Rectal smooth muscle tissue (tissue), 1 donor: Measurements from ENCODE around the gene GRIN2C.

ENCODE experiments used
- H3K27ac ChIP-seq: one replicate; pipeline ENCODE4 v1.7.0; 2013; ENCODE audit warnings: low read depth, low read length, inconsistent platforms
- H3K27me3 ChIP-seq: one replicate; pipeline ENCODE4 v1.7.0; 2013; ENCODE audit warnings: low read length; ENCODE audit not compliant: control insufficient read depth, insufficient read depth
- H3K36me3 ChIP-seq: one replicate; pipeline ENCODE4 v1.7.0; 2013; ENCODE audit warnings: low read length; ENCODE audit not compliant: control insufficient read depth, insufficient read depth
- H3K4me1 ChIP-seq: one replicate; pipeline ENCODE4 v1.7.0; 2013; ENCODE audit warnings: low read length; ENCODE audit not compliant: control insufficient read depth, insufficient read depth
- H3K4me3 ChIP-seq: one replicate; pipeline ENCODE4 v1.7.0; 2013; ENCODE audit warnings: low read length
- H3K9ac ChIP-seq: one replicate; pipeline ENCODE4 v1.7.0; 2013; ENCODE audit warnings: low read length

GRIN2C gene

DNA sequence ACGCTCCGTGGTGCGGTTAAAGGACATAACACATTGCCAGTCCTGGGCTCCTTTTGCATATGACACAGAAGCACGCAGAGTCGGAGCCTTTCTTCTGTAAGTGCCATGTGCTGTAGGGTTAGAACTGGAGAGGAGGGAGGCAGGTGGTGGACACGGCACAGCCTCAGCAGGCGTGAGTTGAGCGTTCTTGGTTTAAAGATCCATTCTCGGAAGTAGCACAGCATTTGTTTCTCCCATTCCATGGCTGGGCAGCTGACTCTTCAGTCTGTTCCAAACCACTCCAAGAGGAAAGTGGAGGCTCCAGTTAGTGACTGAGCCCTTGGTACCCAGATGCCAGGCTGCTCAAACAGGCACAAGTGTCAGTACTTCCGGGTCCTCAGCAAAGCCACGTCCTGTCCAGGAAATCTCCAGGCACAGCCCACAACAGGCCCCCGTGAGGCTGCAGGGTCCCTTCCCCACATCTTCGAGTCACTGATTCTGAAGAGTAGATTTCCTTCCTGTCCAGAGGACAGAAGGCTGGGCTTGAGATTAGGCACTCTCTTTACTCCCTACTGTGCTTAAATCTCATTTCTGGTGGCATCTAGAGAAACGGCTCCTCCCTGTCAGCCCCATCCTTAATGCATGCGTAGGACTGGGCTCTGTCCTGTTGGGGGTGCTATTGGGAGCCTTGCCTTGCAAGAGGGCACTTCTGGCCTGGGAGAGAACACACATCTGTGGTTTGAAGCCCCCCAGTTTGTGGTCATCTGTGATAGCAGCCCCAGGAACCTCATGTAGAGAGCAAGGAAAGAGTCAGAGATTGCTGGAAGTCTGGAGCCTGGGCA, 43.9 kb downstream of the GRIN2C start:
- Histone ChIP-seq H3K4me3 (no peak overlapping the region), H3K9ac (no peak overlapping the region), H3K27me3 (no peaks in the 10 kb centered on the region), H3K4me1 (peaks cover 3% of the 10 kb centered on the region), H3K36me3 (no peaks in the 10 kb centered on the region), H3K27ac (no peak overlapping the region)

DNA sequence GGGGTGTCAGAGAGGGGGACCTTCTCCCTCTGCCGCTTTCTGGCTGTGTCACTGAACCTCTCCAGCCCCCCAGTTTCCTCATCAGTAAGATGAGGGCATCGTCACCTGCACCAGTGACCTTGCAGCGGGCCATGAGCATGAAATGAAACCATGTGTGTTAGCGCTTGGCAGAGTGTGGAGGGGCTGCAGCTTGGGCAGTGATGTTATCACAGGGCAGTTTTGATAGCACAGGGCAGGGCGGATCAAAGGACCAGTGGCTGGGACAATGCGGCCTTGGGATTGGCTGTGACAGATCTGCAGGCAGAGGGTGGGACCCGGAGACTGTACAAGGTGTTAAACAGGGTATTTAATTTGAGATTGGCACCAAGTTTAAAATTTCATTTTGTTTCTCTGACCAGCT, 44.6 kb downstream of the GRIN2C start:
- Histone ChIP-seq H3K36me3 (no peaks in the 10 kb centered on the region), H3K27me3 (no peaks in the 10 kb centered on the region), H3K4me1 (peaks cover 3% of the 10 kb centered on the region), H3K27ac (no peak overlapping the region), H3K4me3 (no peak overlapping the region), H3K9ac (no peak overlapping the region)

DNA sequence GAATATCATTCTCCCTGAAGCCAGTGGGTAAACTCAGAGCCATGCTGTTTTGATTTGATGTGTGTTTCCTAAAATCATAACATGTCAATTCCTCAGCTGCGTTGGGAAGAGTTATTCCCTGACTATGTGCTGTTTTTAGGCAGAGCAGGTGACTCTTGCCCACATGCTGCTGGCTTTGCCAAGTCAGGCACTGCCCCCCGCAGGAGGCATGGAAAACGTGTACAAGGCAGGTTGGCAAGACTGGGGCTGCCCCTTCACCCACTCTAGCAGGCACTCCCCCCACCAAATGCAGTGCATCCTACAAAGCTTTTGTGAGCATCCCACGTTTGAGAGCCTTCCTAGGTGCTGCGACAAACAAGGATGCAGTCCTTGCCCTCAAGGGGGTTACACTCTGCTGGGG, 45.2 kb downstream of the GRIN2C start:
- Histone ChIP-seq H3K27ac (no peak overlapping the region), H3K4me3 (no peak overlapping the region), H3K36me3 (no peaks in the 10 kb centered on the region), H3K4me1 (peaks cover 3% of the 10 kb centered on the region), H3K9ac (no peak overlapping the region), H3K27me3 (no peaks in the 10 kb centered on the region)

DNA sequence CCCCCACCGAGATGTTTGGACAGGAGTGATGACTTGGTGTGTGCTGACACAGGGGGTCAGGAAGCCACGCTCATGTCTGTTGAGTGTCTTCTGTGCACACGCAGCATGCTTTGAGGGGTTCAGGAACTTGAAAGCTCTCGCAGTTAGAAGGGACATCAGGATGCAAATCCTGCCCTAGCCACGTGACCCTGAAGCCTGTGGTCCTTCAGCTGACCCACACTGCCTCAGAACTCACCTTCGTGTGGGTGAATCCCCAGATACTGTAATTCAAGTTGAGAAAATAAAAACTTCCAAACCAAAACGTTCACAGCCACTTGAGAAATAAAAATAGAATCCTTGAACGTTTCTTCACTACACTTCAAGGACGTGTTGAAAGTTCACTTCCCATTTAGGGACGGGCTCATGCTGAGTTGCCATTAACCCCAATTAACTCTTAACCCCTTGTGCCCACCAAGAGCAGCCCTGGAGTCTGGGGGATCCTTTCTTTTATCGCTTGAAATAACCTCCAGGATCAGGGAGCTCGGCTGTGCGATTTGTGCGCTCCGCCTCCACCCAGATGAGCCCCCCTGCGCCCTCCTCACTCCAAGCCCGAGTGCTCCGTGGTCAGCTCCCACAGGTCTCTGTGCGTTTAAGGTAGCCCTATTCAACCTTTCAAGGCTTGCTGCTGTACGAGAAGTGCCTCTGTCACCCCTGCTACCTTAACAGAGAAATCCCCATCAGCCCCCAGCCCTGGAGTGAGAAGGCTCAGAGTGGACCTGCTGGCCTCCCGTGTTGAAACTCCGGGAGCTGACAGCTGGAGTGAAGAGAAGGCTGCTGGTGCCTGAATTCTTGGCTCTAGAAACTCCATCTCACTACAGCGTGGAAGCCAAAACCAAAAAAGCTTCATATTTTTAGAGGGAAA, 47.3 kb downstream of the GRIN2C start:
- peaks cover 3% of the 10 kb centered on the region for H3K4me1 ChIP-seq
- no peaks in the 10 kb centered on the region for H3K27me3 ChIP-seq
- no peak overlapping the region for H3K27ac ChIP-seq
- H3K4me3 ChIP-seq = no peak overlapping the region
- H3K36me3 ChIP-seq = no peaks in the 10 kb centered on the region
- H3K9ac ChIP-seq = no peak overlapping the region

GRCh38 chr17:74810699-74811485, 48.8 kb downstream of the GRIN2C start:
- Histone ChIP-seq H3K9ac (no peak overlapping the region), H3K4me1 (peaks cover 3% of the 10 kb centered on the region), H3K4me3 (no peak overlapping the region), H3K27ac (no peak overlapping the region), H3K36me3 (no peaks in the 10 kb centered on the region), H3K27me3 (no peaks in the 10 kb centered on the region)

- H3K36me3 ChIP-seq = no peaks in the 10 kb centered on the region
- H3K9ac ChIP-seq = no peak overlapping the region
- no peaks in the 10 kb centered on the region for H3K27me3 ChIP-seq
- H3K4me3 ChIP-seq = no peak overlapping the region
- peaks cover 7% of the 10 kb centered on the region for H3K4me1 ChIP-seq
- no peak overlapping the region for H3K27ac ChIP-seq
These were observed 50.8 kb downstream of the GRIN2C start for GRCh38 chr17:74808714-74809430.

DNA sequence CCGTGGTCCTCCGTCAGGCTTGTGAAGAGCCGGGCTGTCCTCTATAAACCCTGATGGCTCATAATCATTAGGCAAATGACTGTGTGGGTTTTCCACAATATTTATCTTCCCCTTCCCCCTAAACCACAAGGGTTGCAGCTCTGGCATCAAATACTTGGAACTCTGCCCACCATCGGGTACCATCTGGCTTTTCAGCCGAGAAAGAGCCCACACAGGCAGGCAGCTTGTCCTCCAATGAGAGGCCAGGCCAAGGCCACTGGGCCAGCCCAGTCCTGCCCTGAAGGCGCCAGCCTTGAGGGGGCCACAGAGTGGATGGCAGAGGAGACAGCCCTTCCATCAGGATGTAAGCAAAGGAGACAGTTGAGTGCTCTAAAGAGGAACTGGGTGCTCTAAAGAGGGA, 51.8 kb downstream of the GRIN2C start:
- H3K27ac ChIP-seq = no peak overlapping the region
- no peak overlapping the region for H3K4me3 ChIP-seq
- peaks cover 7% of the 10 kb centered on the region for H3K4me1 ChIP-seq
- no peak overlapping the region for H3K9ac ChIP-seq
- no peaks in the 10 kb centered on the region for H3K36me3 ChIP-seq
- no peaks in the 10 kb centered on the region for H3K27me3 ChIP-seq

DNA sequence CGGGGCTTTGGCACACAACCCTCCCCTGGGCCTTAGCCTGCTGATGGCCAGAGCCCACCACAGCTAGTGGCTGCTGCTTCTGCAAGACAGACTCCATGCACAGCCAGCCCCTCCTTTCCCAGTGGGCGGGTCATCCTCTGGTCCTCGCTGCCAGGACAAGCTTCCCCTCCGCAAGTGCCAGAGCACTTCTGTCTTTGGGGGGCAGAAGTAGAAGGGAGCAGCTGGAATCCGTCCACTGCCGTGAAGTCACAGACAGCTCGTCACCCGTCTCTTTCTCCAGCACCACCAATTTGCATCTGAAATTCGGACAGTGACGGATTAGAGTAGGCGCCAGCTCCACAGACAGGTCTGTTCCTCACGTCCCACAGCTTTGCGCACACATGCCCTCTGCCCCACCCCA, 52.2 kb downstream of the GRIN2C start:
- Histone ChIP-seq H3K4me1 (peaks cover 5% of the 10 kb centered on the region), H3K27me3 (no peaks in the 10 kb centered on the region), H3K9ac (no peak overlapping the region), H3K27ac (no peak overlapping the region), H3K4me3 (no peak overlapping the region), H3K36me3 (no peaks in the 10 kb centered on the region)

DNA sequence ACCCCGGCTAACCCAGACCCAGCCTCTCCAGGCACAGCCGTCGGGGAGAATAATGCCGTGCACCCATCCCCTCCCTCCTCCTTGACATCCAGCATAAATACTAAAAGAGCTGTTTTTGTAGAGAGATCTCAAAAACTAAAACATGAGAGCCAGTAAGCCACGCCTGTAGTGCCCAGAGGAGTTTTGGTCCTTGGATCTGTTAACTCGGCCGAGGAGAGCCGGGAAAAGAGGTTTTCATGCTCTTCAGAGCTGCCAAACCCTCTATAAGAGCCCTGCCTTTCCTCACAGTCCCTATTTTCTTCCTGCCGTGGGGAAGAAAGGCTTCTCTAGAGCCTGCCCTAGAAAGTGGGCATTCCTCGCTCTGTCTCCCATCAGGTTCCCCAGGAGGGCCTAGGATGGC, 53.4 kb downstream of the GRIN2C start:
- no peaks in the 10 kb centered on the region for H3K27me3 ChIP-seq
- H3K27ac ChIP-seq = no peak overlapping the region
- H3K9ac ChIP-seq = no peak overlapping the region
- H3K4me3 ChIP-seq = no peak overlapping the region
- no peaks in the 10 kb centered on the region for H3K36me3 ChIP-seq
- H3K4me1 ChIP-seq = peaks cover 4% of the 10 kb centered on the region

DNA sequence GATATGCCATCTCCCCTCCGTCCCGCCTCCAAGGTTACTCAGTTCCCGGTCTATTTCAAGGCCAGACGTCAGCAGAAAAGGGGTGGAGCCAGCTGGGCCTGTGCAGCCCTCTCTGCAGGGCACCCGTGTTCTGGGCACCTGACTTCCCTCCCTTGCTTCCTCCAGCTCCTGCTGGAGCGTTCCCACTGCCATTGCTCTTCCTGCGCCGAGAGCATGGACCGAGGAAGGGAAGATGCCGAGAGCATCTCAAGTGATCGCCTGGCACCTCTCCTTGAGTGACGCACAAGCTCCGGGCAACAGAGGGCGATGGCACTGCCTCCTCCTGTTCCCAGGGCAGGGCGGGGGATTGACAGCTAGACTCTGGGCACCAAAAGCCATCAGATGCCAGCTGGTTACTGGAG, 54.1 kb downstream of the GRIN2C start:
- H3K4me3 ChIP-seq = no peak overlapping the region
- peaks cover 4% of the 10 kb centered on the region for H3K4me1 ChIP-seq
- no peak overlapping the region for H3K9ac ChIP-seq
- H3K27ac ChIP-seq = no peak overlapping the region
- no peaks in the 10 kb centered on the region for H3K27me3 ChIP-seq
- H3K36me3 ChIP-seq = no peaks in the 10 kb centered on the region

DNA sequence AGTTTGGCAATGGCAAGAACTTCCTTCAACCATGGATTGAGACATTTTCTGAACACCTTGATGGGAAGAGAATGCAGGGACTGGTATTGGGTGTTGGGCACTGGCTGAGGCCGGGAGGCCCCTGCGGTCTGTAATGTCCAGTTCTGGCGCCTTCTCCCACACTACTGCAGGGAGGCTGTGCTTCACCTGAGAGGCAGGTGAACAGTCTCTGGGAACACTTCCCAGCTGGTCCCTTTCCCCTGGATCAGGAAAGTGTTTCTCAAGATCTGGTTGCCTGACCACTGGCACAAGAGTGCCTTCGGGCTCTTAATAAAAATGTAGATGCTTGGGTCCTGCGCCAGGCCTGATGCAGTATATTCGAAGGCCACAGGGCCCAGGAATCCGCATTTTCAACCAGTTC, 55.0 kb downstream of the GRIN2C start:
- Histone ChIP-seq H3K27me3 (no peaks in the 10 kb centered on the region), H3K27ac (no peak overlapping the region), H3K9ac (no peak overlapping the region), H3K4me1 (peaks cover 4% of the 10 kb centered on the region), H3K36me3 (no peaks in the 10 kb centered on the region), H3K4me3 (no peak overlapping the region)

GRCh38 chr17:74803971-74804370, 55.7 kb downstream of the GRIN2C start:
- H3K27ac ChIP-seq = no peak overlapping the region
- no peak overlapping the region for H3K9ac ChIP-seq

More at GRCh38 chr17:74803971-74804370, 55.7 kb downstream of the GRIN2C start:
- H3K4me1 ChIP-seq = peaks cover 4% of the 10 kb centered on the region
- H3K36me3 ChIP-seq = peaks cover 3% of the 10 kb centered on the region
- no peaks in the 10 kb centered on the region for H3K27me3 ChIP-seq
- no peak overlapping the region for H3K4me3 ChIP-seq
